Measurements from ENCODE around the gene FILIP1L. TPM values are rescaled to one million over a fixed set of nuclear protein-coding genes. Genes with fewer than 3 reads are reported as not detected.

FILIP1L gene
- total and polyA plus RNA-seq, 4 donors: 4.8 to 18.7 (median 6.7) TPM

DNA sequence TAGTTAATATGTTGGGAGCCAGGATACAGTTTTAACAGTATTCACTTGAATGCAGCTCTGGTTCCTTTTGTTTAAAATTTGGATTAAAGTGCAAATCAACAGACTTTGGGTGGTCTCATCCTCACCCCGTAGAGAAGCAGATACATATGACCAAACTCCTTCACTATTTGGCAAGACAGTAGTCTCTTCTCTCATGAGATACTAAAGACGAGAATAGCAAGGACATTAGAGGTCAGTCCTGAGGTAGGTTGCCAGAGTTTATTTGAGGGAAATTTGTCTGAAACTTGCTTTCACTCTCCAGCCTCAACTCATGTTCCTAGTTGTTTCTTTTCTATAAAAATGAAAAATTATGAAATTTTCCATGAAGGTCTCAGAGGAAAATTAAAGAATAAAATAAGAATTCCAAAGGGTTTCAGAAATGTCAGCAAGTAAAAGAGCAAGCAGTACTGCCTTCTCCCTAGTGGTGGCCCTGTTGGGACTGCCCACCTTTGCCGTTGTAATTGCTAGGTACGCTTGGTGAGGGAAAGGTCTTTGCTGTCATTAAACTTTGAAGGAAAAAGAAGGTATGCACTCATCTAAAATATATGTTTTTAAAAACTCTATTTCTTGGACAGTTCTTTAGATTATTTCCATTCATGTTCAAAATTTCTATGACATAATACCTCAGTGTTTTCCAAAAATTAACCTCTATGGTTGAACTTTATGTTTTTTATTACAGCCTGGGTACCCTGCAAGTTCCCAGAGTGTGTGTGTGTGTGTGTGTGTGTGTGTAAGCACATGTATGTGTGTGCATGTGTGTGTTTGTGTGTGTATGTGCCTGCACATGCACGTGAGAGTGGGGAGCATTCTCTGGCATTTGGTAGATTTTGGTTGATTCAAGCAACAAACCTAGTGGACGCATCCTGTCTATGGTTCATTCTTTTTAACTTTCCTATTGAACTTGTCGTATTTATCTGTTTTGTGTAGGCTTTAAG lies 185.2 kb downstream of the FILIP1L start:
- no peaks in the 10 kb centered on the region for H3K36me3 ChIP-seq (ENCODE audit: control insufficient read depth, insufficient read depth, low read length)
- peaks cover 3% of the 10 kb centered on the region for H3K4me1 ChIP-seq (ENCODE audit: control insufficient read depth, insufficient read depth, low read length)
- H3K9me3 ChIP-seq (ENCODE audit: control insufficient read depth, insufficient read depth, low read length): no peaks in the 10 kb centered on the region
- H3K4me3 ChIP-seq (ENCODE audit: low read depth, low read length): no peak overlapping the region
- peak in 1 of 6 donors; percentile 51 for DNase-seq (ENCODE audit: low read depth in 4 of 6, low spot score in 6 of 6)
- peak overlapping the region; percentile 29 for H3K27ac ChIP-seq (ENCODE audit: low read depth, low read length)
- H3K27me3 ChIP-seq (ENCODE audit: control insufficient read depth, insufficient read depth, low read length): no peaks in the 10 kb centered on the region
- WGBS (ENCODE audit: insufficient coverage): 33% methylated on average over 1 of the region's 7 CpGs

DNA sequence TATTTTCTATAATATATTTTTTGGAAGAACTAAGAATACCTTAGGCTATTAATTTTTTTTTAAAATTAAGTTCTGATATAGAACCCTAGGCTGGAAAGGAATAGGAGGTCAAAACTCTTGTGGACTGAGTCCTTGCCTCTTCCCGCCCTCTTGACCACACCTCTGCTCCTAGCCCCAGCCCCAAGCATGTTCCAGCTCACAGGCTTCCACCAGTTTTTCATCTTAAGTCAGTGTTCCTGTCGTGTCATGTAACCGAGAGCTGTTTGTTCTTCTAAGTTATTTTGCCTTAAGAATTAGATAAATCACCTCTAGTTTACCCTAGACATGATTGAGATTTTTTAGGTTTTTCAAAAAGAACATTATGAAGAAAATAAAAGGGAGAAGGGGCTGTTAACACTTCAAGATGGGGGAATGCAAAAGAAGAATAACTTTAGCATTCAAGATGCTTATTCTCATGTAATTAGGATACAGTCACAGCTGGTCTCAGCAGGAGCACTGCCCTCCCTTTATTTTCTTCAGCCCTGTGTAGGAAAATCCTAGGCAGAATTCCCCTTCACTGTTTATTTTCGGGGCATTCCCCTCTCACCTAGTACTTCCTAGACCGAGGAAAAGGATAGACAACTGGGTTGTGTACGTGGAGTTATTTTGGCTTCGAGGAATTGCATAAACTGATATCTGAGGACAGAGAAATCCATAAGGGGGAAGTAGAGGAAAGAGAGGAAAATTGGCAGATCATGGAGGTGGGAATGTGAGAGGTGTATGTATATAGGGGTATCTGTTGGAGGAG lies 186.4 kb downstream of the FILIP1L start:
- peaks cover 3% of the 10 kb centered on the region for H3K4me1 ChIP-seq (ENCODE audit: control insufficient read depth, insufficient read depth, low read length)
- H3K36me3 ChIP-seq (ENCODE audit: control insufficient read depth, insufficient read depth, low read length): no peaks in the 10 kb centered on the region
- H3K9me3 ChIP-seq (ENCODE audit: control insufficient read depth, insufficient read depth, low read length): no peaks in the 10 kb centered on the region
- 51% methylated on average over 2 of the region's 7 CpGs for WGBS (ENCODE audit: insufficient coverage)
- H3K27ac ChIP-seq (ENCODE audit: low read depth, low read length): peak overlapping the region; percentile 58
- no peaks in the 10 kb centered on the region for H3K27me3 ChIP-seq (ENCODE audit: control insufficient read depth, insufficient read depth, low read length)
- no peak for DNase-seq (ENCODE audit: low read depth in 4 of 6, low spot score in 6 of 6)
- H3K4me3 ChIP-seq (ENCODE audit: low read depth, low read length): no peak overlapping the region

DNA sequence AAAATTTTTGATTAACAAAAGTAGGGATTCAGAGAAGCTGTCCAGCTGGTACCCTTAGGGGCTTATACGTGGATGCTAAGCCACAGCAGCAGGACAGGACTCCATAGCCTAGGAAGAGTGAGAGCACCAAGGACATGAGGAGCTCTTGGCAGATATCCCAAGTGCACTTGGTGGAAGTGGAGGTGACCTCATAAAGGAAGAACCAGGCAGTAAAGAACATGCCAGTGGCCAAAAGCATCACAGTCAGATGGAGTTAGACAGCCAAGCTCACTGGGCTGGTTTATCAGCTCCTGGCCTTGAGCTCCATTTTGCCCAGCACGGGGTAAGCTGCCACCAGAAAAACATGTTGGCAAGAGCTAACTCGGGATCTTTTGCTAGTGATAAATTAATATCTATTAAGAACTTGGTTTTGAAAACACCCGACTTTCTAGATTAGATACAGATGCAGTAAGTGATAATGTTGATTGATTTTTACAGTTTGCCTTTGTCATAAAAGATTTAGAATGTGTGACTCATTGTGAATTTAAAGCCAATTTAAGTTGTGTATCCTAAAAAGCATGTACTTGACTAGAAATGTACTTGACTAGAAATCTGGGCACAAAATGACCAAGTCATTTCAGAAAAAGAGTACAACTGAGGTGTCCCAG lies 188.6 kb downstream of the FILIP1L start:
- no peaks in the 10 kb centered on the region for H3K36me3 ChIP-seq (ENCODE audit: control insufficient read depth, insufficient read depth, low read length)

DNA sequence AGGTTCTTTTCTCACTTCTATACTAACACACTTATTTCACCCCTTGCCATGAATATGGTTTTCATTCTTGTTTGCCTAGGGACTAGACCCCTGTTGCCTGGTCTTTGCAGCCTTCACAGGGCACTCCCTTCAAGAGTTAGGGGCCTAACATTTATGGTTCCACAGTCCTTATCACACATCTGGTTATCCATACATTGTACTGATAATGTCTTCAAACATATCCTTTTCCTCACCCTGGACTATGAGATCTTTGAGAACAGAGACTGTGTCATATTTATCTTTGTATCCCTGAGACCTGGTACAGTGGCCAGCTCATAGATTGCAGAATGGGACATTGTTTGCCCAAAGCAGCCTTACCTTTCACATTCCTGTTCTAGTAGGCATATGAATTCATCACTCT lies 190.4 kb downstream of the FILIP1L start:
- H3K27ac ChIP-seq (ENCODE audit: low read depth, low read length): no peak overlapping the region
- H3K4me3 ChIP-seq (ENCODE audit: low read depth, low read length): no peak overlapping the region
- no peaks in the 10 kb centered on the region for H3K36me3 ChIP-seq (ENCODE audit: control insufficient read depth, insufficient read depth, low read length)
- no peak for DNase-seq (ENCODE audit: low read depth in 4 of 6, low spot score in 6 of 6)
- no peaks in the 10 kb centered on the region for H3K27me3 ChIP-seq (ENCODE audit: control insufficient read depth, insufficient read depth, low read length)
- peaks cover 3% of the 10 kb centered on the region for H3K4me1 ChIP-seq (ENCODE audit: control insufficient read depth, insufficient read depth, low read length)
- H3K9me3 ChIP-seq (ENCODE audit: control insufficient read depth, insufficient read depth, low read length): no peaks in the 10 kb centered on the region

More for the DNA sequence above, 188.6 kb downstream of the FILIP1L start:
- Histone ChIP-seq H3K27ac (ENCODE audit: low read depth, low read length) (no peak overlapping the region), H3K4me1 (ENCODE audit: control insufficient read depth, insufficient read depth, low read length) (peaks cover 3% of the 10 kb centered on the region), H3K27me3 (ENCODE audit: control insufficient read depth, insufficient read depth, low read length) (no peaks in the 10 kb centered on the region), H3K4me3 (ENCODE audit: low read depth, low read length) (no peak overlapping the region), H3K9me3 (ENCODE audit: control insufficient read depth, insufficient read depth, low read length) (no peaks in the 10 kb centered on the region)
- WGBS (ENCODE audit: insufficient coverage): 68% methylated on average over 3 of the region's 4 CpGs
- DNase-seq (ENCODE audit: low read depth in 4 of 6, low spot score in 6 of 6): no peak

DNA sequence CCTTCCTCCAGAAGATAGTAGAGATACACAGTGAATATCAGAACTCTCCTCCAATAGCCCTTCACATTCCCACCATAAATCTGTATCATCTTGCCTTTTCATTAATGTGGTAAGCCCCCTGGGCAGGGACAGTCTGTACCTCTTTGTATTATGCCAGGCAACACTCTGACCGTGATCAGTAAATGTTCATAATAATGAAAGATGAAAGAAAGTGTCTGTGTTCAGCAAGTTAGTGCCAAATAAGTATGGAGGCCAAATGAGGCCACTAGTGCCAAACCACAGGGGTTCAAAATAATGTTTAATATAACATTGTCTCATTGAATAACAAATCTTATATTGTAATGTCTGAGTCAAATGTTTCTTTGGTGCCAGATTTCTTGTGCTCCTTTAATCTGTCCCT lies 192.3 kb downstream of the FILIP1L start:
- H3K4me1 ChIP-seq (ENCODE audit: control insufficient read depth, insufficient read depth, low read length): peaks cover 3% of the 10 kb centered on the region
- no peak overlapping the region for H3K4me3 ChIP-seq (ENCODE audit: low read depth, low read length)
- no CpG with 5 or more reads among the region's 1 CpG for WGBS (ENCODE audit: insufficient coverage)
- no peak for DNase-seq (ENCODE audit: low read depth in 4 of 6, low spot score in 6 of 6)
- no peaks in the 10 kb centered on the region for H3K9me3 ChIP-seq (ENCODE audit: control insufficient read depth, insufficient read depth, low read length)
- no peaks in the 10 kb centered on the region for H3K27me3 ChIP-seq (ENCODE audit: control insufficient read depth, insufficient read depth, low read length)
- no peak overlapping the region for H3K27ac ChIP-seq (ENCODE audit: low read depth, low read length)
- no peaks in the 10 kb centered on the region for H3K36me3 ChIP-seq (ENCODE audit: control insufficient read depth, insufficient read depth, low read length)

DNA sequence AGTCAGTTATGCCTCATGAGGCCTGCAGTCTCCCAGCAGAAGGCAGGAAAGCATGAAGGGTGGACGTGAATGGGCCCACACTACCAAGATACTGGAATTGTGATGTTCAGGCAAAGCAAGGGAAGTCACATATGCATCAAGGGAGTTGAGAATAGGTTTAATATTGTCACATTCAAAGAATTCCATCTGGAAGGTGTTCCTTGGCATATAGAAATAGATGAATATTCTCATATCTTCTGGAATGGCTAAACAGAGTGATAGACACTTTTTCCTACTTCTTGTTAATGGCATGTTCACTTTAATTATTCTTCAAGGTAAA lies 193.0 kb downstream of the FILIP1L start:
- Histone ChIP-seq H3K4me3 (ENCODE audit: low read depth, low read length) (no peak overlapping the region), H3K36me3 (ENCODE audit: control insufficient read depth, insufficient read depth, low read length) (no peaks in the 10 kb centered on the region), H3K27me3 (ENCODE audit: control insufficient read depth, insufficient read depth, low read length) (no peaks in the 10 kb centered on the region), H3K27ac (ENCODE audit: low read depth, low read length) (no peak overlapping the region), H3K4me1 (ENCODE audit: control insufficient read depth, insufficient read depth, low read length) (peaks cover 3% of the 10 kb centered on the region), H3K9me3 (ENCODE audit: control insufficient read depth, insufficient read depth, low read length) (no peaks in the 10 kb centered on the region)
- DNase-seq (ENCODE audit: low read depth in 4 of 6, low spot score in 6 of 6): no peak
- no CpG with 5 or more reads among the region's 1 CpG for WGBS (ENCODE audit: insufficient coverage)

DNA sequence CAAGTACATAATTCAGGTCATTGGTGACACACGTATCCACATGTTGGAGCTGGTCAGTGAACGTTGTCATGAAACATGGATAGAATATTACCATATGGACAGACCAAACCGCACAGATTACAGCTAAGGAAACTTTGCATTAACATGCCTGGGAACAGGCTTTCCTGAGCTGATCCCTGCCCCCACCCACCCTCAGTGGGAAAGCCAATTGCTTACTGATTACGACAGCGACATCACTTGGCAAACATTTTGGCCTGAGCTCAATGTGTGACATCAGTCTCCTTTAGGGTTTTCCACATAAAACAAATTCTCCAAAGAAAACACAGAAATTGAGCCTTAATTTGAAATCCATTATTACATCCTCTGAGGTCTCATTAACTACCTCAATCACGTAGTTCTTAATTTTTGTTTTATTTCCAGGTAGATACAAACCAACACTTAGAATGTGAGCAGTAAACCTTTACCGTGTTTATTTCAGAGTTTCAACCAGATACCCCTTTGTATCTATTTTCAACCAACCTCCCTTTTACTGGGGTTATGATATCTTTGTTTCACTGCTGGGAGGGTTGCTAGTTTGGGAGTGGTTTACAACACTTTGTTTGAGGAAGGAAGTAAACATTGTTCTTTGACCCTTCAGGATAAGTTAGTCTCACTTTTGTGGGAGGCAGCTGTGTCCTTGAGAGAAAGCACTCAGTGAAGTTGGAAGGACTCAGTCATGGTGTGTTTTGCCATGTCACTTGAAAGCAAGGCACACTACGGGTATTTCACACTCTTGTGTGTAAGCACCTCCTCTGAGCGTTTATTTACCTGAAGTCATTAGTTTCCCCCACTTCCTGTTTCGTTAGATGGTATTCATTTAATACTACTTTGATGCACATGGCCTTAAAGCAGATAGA lies 193.6 kb downstream of the FILIP1L start:
- Histone ChIP-seq H3K4me3 (ENCODE audit: low read depth, low read length) (no peak overlapping the region), H3K27ac (ENCODE audit: low read depth, low read length) (no peak overlapping the region), H3K27me3 (ENCODE audit: control insufficient read depth, insufficient read depth, low read length) (no peaks in the 10 kb centered on the region), H3K36me3 (ENCODE audit: control insufficient read depth, insufficient read depth, low read length) (no peaks in the 10 kb centered on the region), H3K4me1 (ENCODE audit: control insufficient read depth, insufficient read depth, low read length) (peaks cover 3% of the 10 kb centered on the region), H3K9me3 (ENCODE audit: control insufficient read depth, insufficient read depth, low read length) (no peaks in the 10 kb centered on the region)
- WGBS (ENCODE audit: insufficient coverage): 50% methylated on average over 6 of the region's 10 CpGs
- DNase-seq (ENCODE audit: low read depth in 4 of 6, low spot score in 6 of 6): peak in 3 of 6 donors; percentile 32 to 72 (median 61)

DNA sequence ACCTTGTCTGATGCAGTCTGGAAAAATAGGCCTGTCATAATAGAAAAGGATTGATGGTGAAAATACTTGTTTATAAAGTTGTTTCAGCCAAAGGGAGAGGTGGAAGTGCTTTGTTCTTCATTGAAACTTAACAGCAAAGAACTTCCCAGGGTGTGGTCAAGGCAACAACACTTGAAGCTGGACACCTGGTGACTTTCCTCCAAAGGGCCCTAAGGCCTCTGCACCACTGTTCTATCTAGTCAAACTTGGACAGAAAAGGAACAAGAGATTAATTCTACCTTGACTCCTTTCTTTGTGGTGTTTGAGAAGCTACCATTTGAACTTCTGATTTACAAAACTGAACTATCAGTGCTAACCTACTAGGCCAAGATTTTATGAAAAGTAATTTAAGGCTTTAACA lies 194.6 kb downstream of the FILIP1L start:
- H3K9me3 ChIP-seq (ENCODE audit: control insufficient read depth, insufficient read depth, low read length): no peaks in the 10 kb centered on the region
- no peak overlapping the region for H3K27ac ChIP-seq (ENCODE audit: low read depth, low read length)
- H3K36me3 ChIP-seq (ENCODE audit: control insufficient read depth, insufficient read depth, low read length): no peaks in the 10 kb centered on the region
- no peak overlapping the region for H3K4me3 ChIP-seq (ENCODE audit: low read depth, low read length)
- H3K27me3 ChIP-seq (ENCODE audit: control insufficient read depth, insufficient read depth, low read length): no peaks in the 10 kb centered on the region
- H3K4me1 ChIP-seq (ENCODE audit: control insufficient read depth, insufficient read depth, low read length): no peaks in the 10 kb centered on the region
- no peak for DNase-seq (ENCODE audit: low read depth in 4 of 6, low spot score in 6 of 6)

DNA sequence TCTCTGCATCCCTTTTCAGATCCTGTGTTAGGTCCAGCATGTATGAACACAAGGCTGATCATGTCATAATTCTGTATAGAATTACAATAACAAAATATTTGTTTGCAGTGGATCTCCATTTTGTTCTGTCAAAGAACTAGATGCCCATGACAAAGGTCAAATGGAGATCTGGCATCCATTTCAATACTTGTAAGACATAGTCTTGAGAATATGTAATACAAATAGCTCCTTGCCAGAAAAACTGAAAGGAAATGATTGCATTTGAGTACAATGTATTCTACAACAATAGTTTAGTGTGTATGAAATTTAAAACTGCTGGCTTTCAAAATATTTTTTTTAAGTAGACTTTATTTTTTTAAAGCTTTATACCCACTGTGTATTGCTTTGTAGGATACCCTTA lies 195.6 kb downstream of the FILIP1L start:
- no peaks in the 10 kb centered on the region for H3K4me1 ChIP-seq (ENCODE audit: control insufficient read depth, insufficient read depth, low read length)
- no peaks in the 10 kb centered on the region for H3K9me3 ChIP-seq (ENCODE audit: control insufficient read depth, insufficient read depth, low read length)
- H3K4me3 ChIP-seq (ENCODE audit: low read depth, low read length): no peak overlapping the region
- no peaks in the 10 kb centered on the region for H3K36me3 ChIP-seq (ENCODE audit: control insufficient read depth, insufficient read depth, low read length)
- H3K27me3 ChIP-seq (ENCODE audit: control insufficient read depth, insufficient read depth, low read length): no peaks in the 10 kb centered on the region
- DNase-seq (ENCODE audit: low read depth in 4 of 6, low spot score in 6 of 6): no peak
- no peak overlapping the region for H3K27ac ChIP-seq (ENCODE audit: low read depth, low read length)
